HG03575 (cell line): Measurements from ENCODE around the gene CCDC191.

Experiments
- ATAC-seq: cut with Tn5 transposase; IDR thresholded peaks from one replicate; pipeline ENCODE4 v1.9.1; 2021; ENCODE audit not compliant: unreplicated experiment, insufficient number of reproducible peaks, low FRiP score; ENCODE audit errors: extremely low read depth

The CCDC191 gene

DNA sequence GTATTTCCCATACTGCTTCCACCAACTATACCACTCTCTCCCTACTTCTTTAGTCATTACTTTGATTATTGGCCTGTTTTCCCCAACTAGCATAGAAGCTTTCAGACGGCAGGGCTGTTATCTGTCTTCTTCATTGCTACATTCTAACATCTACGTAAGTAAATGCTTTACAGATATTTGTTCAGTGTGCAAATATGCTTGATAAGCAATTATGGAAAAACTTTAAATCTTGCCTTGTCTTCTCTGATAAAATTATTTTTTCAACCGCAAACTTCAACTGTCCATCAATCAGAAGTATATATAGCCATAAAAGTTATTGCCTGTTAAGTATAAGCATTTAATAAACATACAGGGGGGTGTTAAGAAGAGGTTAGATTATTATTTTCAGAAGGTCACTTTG lies 72.8 kb downstream of the CCDC191 start:
- ATAC-seq, result no peak

- ATAC-seq, result no peak
Measured at GRCh38 chr3:113981803-113982202, 74.5 kb downstream of the CCDC191 start.

DNA sequence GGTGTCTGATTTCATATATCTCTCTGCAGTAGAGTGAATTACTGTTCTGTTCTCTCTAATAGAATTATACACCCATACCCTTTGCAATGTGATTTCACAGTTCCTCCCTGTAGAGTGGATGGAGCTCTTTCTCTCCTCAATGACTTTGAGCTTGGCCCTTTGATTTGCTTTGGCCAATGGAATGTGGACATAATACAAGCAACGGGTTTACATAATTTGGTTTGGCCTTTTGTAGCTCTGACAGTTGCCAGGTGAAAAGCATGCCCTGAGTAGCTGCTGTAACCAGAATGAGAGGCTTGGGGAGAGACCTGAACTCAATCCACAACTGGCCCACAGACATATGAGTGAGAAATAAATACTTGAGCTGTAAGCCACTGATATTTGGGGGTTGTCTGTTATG lies 76.4 kb downstream of the CCDC191 start:
- ATAC-seq, result no peak

GRCh38 chr3:113977822-113978221 lies 78.5 kb downstream of the CCDC191 start:
- ATAC-seq, result no peak

DNA sequence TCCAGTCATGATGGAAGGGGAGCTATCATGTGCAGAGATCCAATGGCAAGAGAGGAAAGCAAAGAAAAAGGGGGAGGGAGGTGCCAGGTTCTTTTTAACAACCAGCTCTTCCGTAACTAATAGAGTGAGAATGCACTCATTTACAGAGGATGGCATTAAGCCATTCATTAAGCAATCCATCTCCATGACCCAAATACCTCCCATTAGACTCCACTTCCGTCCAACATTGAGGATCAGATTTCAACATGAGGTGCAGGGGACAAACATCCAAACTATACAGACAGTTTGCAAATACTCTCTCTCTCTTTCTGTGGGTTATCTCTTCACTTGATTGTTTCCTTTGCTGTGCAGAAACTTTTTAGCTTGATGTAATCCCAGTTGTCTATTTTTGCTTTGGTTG lies 87.3 kb downstream of the CCDC191 start:
- ATAC-seq, result no peak

GRCh38 chr3:113966172-113966571 lies 90.2 kb downstream of the CCDC191 start:
- ATAC-seq, result no peak

- no peak for ATAC-seq
Measured at GRCh38 chr3:113963879-113964278, 92.4 kb downstream of the CCDC191 start.

DNA sequence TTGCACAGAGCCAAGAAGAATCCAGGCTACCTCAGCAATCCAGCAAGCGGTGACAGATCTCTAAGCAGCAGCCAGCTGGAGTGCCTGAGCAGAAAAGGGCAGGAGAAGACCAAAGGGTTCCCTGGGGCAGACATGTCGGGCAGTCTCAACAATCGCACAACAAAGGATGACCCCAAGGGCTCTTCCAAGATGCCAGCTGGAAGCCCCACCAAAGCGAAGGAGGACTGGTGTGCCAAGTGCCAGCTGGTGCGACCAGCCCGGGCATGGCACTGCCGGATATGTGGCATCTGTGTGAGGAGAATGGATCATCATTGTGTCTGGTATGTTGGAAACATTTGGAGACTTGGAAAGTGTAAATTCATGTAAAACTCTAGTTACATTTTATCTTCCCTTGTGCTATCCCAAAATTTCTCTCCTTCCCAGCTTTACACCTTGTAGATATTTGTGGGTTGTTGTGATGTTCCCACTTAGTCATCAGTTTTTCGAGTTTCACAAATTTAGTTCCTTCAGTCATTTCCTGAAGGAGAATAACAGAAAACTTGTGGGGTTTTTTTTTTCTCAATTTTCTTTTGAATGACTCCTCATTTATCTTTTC lies 102.1 kb downstream of the CCDC191 start:
- ATAC-seq, result no peak

GRCh38 chr3:113953677-113954076 lies 102.6 kb downstream of the CCDC191 start:
- no peak for ATAC-seq

DNA sequence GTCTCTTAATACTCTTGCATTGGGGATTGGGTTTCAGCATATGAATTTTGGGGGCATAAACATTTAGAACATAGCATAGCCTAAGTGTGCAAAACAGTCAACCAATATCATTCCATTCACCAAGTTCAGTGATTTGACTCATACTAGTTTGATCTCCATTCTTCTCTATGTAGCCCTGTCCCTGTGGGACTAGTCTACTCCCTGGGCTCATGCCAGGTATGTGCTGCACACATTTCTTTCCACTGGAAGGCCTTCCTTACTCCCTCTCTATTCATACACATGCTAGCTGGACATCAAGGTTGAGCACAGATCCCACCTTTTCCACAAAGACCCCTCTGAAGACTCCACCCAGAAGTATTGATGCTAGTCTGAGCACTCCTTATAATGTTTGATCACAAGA lies 103.4 kb downstream of the CCDC191 start:
- no peak for ATAC-seq

DNA sequence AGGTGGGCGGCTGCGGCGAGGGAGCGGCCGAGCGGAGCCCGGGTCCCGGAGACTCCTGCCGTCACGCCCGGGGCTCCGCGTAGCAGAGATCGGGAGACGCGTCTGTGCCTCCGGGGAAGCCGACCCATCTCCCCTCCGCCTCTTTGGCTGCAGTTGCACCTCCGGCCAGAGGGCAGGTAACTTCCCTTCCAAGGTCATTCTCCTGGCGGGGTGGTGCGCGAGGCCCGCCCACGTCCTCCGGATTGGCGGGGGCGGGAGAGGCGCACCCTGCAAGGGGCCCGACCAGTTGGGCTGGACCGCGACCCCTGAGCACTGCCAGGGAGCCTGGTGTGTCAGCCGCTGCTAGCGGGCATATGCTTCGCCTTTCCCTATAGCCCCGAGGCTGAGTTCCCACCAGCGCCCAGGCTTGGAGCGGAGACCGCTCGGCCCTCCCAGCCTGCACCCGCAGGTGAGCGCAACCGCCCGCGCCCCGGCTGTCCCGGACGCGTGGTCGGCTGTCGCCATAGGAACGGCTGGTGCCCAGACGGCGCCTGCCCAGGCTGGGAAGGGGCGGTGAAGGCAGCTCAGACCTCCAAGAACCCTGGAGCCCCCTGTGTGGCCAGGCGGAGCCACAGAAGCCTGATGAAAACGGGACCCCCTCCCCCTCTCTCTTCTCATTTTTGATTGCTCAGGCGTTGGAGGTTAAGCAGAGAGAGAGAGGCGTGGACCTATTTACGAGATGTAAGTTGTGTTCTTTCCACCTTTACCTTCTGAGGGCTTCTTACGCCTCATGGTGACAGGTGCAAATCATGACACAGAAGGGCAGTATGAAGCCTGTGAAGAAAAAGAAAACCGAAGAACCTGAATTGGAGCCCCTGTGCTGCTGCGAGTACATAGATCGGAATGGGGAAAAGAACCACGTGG lies 108.1 kb downstream of the CCDC191 start:
- ATAC-seq, result no peak

DNA sequence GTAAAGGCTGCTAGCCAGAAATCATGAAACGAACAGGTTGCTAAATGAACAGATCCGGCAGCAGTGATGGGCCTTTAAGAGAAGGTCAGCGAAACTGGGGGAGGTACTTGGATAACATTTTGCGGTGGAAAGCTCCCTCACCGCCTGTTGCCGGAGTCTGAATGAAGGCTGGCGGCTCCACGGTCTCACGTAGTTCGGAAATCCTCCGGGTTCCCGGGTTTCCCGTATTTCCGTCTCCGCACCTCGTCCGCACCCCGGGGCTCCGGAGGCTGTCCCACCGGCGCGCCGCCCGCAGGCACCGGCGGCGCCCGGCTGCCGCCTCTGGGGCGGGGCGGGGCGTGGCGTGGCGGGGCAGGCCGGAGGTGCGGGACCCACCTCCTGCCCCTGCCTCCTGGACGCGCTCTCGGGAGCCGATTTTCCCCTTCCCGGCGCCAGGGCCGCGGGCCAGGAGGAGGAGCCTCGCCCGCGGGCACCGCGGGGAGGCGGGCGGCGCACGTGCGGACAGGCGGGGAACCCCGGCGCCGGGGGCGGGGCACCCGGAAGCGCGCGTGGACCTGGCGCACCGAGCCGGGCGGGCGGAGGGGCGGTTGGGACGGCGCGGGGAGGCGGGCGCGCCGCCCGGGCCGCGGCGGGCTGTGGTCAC lies 108.8 kb downstream of the CCDC191 start, which contains the start of gene ZDHHC23:
ZDHHC23 (plus strand) TSS at position 642 of the 643 bp plus-strand sequence. CDS start 790 bp downstream, outside the sequence.
- ATAC-seq, result no peak

DNA sequence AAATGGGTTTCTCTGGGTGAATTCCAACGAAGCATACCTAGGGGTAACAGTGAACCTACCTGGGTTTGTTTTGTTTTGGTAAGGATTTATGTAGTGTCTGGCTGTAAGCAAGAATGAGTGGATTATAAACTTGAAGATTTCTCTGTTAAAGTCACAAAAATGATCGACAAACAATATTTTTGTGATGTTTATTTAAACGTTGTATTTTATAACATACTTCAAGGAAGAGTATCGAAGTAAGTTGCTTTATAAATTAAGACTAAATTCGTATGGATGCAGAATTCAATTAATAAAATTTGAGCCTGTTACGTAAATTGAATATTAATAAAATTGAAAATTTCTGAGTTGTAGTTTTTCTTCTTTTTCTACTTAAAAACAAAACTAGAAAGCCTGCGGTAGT lies 109.5 kb downstream of the CCDC191 start:
- no peak for ATAC-seq

- ATAC-seq, result no peak
Measured at GRCh38 chr3:113927556-113927955, 128.8 kb downstream of the CCDC191 start.

DNA sequence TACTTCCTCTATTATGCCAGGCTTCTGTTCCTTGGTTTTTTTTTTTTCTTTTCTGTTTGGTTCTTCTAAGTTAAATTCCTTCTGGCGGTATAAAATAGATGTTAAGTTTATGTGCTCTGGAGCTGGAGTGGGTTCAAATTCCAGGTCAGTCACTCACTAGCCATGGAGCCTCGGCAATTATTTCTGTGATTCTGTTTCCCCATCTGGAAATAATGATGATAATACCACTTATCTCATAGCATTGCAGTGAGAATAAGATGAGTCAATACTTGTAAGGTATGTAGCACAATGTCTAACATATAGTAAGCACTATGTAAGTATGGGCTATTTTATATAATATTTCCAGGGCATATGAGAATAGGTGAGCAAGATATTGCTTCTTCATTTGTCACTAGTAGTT lies 141.7 kb downstream of the CCDC191 start:
- ATAC-seq, result no peak
